Measurements from ENCODE around the gene PDGFRB. TPM values are rescaled to one million over a fixed set of nuclear protein-coding genes. Genes with fewer than 3 reads are reported as not detected.
A peak's percentile ranks its signal among the peaks of the same experiment; 100 is the strongest.

PDGFRB gene
- total RNA-seq, 4 donors from 2014 or later = 87.5 to 161 (median 113) TPM

- Histone ChIP-seq H3K27ac (peak overlapping the region in 3 of 4 donors; percentile 72 to 90 (median 89)), H3K4me3 (no peak overlapping the region), H3K4me1 (peaks cover 0 to 65% (median 29%) of the 10 kb centered on the region in 3 donors), H3K36me3 (no peaks in the 10 kb centered on the region), H3K27me3 (no peaks in the 10 kb centered on the region), H3K9me3 (no peaks in the 10 kb centered on the region)
- no peak for TF ChIP-seq POLR2AphosphoS5 (IDR thresholded peaks at IDR 0.05)
- no peak for TF ChIP-seq EP300 (IDR thresholded peaks at IDR 0.05)
- no peak for TF ChIP-seq CTCF (IDR thresholded peaks at IDR 0.05)
- no peak for TF ChIP-seq POLR2A (IDR thresholded peaks at IDR 0.05)
- 40% methylated on average over 3 of the region's 9 CpGs; no CpG with 5 or more reads in 1 of the 2 donors for WGBS, 2 donors (ENCODE audit: low coverage in 1 of 2)
- no peak for ATAC-seq
These were observed 4.1 kb upstream of the PDGFRB start for GRCh38 chr5:150159741-150160179.

GRCh38 chr5:150159031-150159430, 3.4 kb upstream of the PDGFRB start:
- no peak overlapping the region for H3K4me3 ChIP-seq
- no peak for ATAC-seq
- H3K27me3 ChIP-seq = no peaks in the 10 kb centered on the region
- H3K36me3 ChIP-seq = no peaks in the 10 kb centered on the region
- WGBS, 2 donors (ENCODE audit: low coverage in 1 of 2) = 59% methylated on average over 5 of the region's 6 CpGs; no CpG with 5 or more reads in 1 of the 2 donors
- H3K27ac ChIP-seq = peak overlapping the region in 3 of 4 donors; percentile 89 to 93 (median 90)
- H3K9me3 ChIP-seq = no peaks in the 10 kb centered on the region
- TF ChIP-seq CTCF (IDR thresholded peaks at IDR 0.05) (no peak), EP300 (IDR thresholded peaks at IDR 0.05) (no peak), POLR2A (IDR thresholded peaks at IDR 0.05) (no peak), POLR2AphosphoS5 (IDR thresholded peaks at IDR 0.05) (no peak)
- H3K4me1 ChIP-seq = peaks cover 0 to 65% (median 28%) of the 10 kb centered on the region in 3 donors

GRCh38 chr5:150158170-150158949, 2.7 kb upstream of the PDGFRB start:
- peak; percentile 15 for ATAC-seq
- H3K4me3 ChIP-seq = no peak overlapping the region
- no peaks in the 10 kb centered on the region for H3K27me3 ChIP-seq
- no peaks in the 10 kb centered on the region for H3K9me3 ChIP-seq
- no peak for TF ChIP-seq POLR2AphosphoS5 (IDR thresholded peaks at IDR 0.05)
- no peak for TF ChIP-seq EP300 (IDR thresholded peaks at IDR 0.05)
- TF ChIP-seq POLR2A (IDR thresholded peaks at IDR 0.05) = no peak
- no peak for TF ChIP-seq CTCF (IDR thresholded peaks at IDR 0.05)
- peak overlapping the region in 3 of 4 donors; percentile 89 to 93 (median 90) for H3K27ac ChIP-seq
- 25 to 38% methylated on average over 4 of the region's 12 CpGs for WGBS, 2 donors (ENCODE audit: low coverage in 1 of 2)
- H3K4me1 ChIP-seq = peaks cover 0 to 65% (median 27%) of the 10 kb centered on the region in 3 donors
- H3K36me3 ChIP-seq = no peaks in the 10 kb centered on the region

- no peaks in the 10 kb centered on the region for H3K27me3 ChIP-seq
- H3K36me3 ChIP-seq = peaks cover 0 to 9% of the 10 kb centered on the region in 2 donors
- H3K4me1 ChIP-seq = peaks cover 0 to 69% (median 23%) of the 10 kb centered on the region in 3 donors
- H3K27ac ChIP-seq = peak overlapping the region in 3 of 4 donors; percentile 89 to 93 (median 90)
- no peak for ATAC-seq
- WGBS, 2 donors (ENCODE audit: low coverage in 1 of 2) = 41 to 68% methylated on average over 3 of the region's 3 CpGs
- no peak overlapping the region for H3K4me3 ChIP-seq
- H3K9me3 ChIP-seq = no peaks in the 10 kb centered on the region
- TF ChIP-seq POLR2A (IDR thresholded peaks at IDR 0.05) = no peak
- TF ChIP-seq CTCF (IDR thresholded peaks at IDR 0.05) = no peak
- TF ChIP-seq POLR2AphosphoS5 (IDR thresholded peaks at IDR 0.05) = no peak
- no peak for TF ChIP-seq EP300 (IDR thresholded peaks at IDR 0.05)
These were observed 1.5 kb upstream of the PDGFRB start for GRCh38 chr5:150157168-150157567.
